HepG2 (cell line): ENCODE measurements around the gene HAGH. TPM values are rescaled to one million over a fixed set of nuclear protein-coding genes. Genes with fewer than 3 reads are reported as not detected.

ENCODE experiments used
- BCL6 ChIP-seq: IDR thresholded peaks from 2 replicates; pipeline ENCODE4 v1.6.1; 2016; ENCODE audit warnings: missing genetic modification reagents, missing compliant biosample characterization
- ELF4 ChIP-seq: sonication (generic); formaldehyde crosslinking; IDR thresholded peaks from 2 replicates; pipeline ENCODE4 v1.5.0; 2020; ENCODE audit warnings: missing genetic modification reagents, mild to moderate bottlenecking, moderate library complexity, borderline replicate concordance
- GABPB1 ChIP-seq: IDR thresholded peaks from 2 replicates; pipeline ENCODE4 v1.6.1; 2016; ENCODE audit warnings: mild to moderate bottlenecking, missing genetic modification reagents, moderate library complexity, missing compliant biosample characterization
- GATAD2A ChIP-seq: IDR thresholded peaks from 2 replicates; pipeline ENCODE4 v1.6.1; 2016
- HMGA1 ChIP-seq: sonication (generic); formaldehyde crosslinking; conservative IDR thresholded peaks from 2 replicates; pipeline ENCODE4 v1.4.0; 2020; ENCODE audit warnings: missing genetic modification reagents
- MED1 ChIP-seq: sonication (generic); formaldehyde crosslinking; IDR thresholded peaks from 2 replicates; pipeline ENCODE4 v1.4.0; 2020; ENCODE audit warnings: missing genetic modification reagents
- MLLT10 ChIP-seq: sonication (generic); formaldehyde crosslinking; IDR thresholded peaks from 2 replicates; pipeline ENCODE4 v1.4.0; 2020; ENCODE audit warnings: missing genetic modification reagents
- NFKB2 ChIP-seq: sonication (generic); formaldehyde crosslinking; IDR thresholded peaks from 2 replicates; pipeline ENCODE4 v1.4.0; 2020; ENCODE audit warnings: missing genetic modification reagents, borderline replicate concordance
- RELA ChIP-seq: sonication (generic); formaldehyde crosslinking; IDR thresholded peaks from 2 replicates; pipeline ENCODE4 v1.4.0; 2020; ENCODE audit warnings: missing genetic modification reagents
- XRCC5 ChIP-seq: fragments of 200-400 bp; formaldehyde crosslinking; optimal IDR thresholded peaks from 2 replicates; pipeline ENCODE3; 2017; ENCODE audit warnings: mild to moderate bottlenecking, low read length
- ZBTB21 ChIP-seq: sonication (generic); formaldehyde crosslinking; IDR thresholded peaks from 2 replicates; pipeline ENCODE4 v1.4.0; 2020; ENCODE audit warnings: missing genetic modification reagents
- ZC3H4 ChIP-seq: sonication (generic); formaldehyde crosslinking; IDR thresholded peaks from 2 replicates; pipeline ENCODE4 v1.4.0; 2020; ENCODE audit warnings: missing genetic modification reagents, borderline replicate concordance
- ZKSCAN5 ChIP-seq: sonication (generic); formaldehyde crosslinking; IDR thresholded peaks from 2 replicates; pipeline ENCODE4 v1.5.1; 2020; ENCODE audit warnings: mild to moderate bottlenecking, missing genetic modification reagents
- ZMAT3 ChIP-seq: sonication (generic); formaldehyde crosslinking; conservative IDR thresholded peaks from 2 replicates; pipeline ENCODE4 v1.7.0; 2021; ENCODE audit warnings: missing genetic modification reagents
- ZNF468 ChIP-seq: sonication (generic); formaldehyde crosslinking; IDR thresholded peaks from 2 replicates; pipeline ENCODE4 v1.8.0; 2022; ENCODE audit warnings: mild to moderate bottlenecking, moderate library complexity, missing genetic modification reagents
- ZNF572 ChIP-seq: sonication (generic); formaldehyde crosslinking; IDR thresholded peaks from 2 replicates; pipeline ENCODE4 v1.5.1; 2020; ENCODE audit warnings: mild to moderate bottlenecking, missing genetic modification reagents
- ZNF644 ChIP-seq: IDR thresholded peaks from 2 replicates; pipeline ENCODE4 v1.6.1; 2016; ENCODE audit warnings: low read depth
- ZSCAN22 ChIP-seq: sonication (generic); formaldehyde crosslinking; IDR thresholded peaks from 2 replicates; pipeline ENCODE4 v1.4.0; 2020; ENCODE audit warnings: mild to moderate bottlenecking, missing genetic modification reagents
- polyA plus RNA-seq, 8 experiments: library from polyadenylated mRNA; depleted of rRNA in 3 of 8; stranded (reverse) in 7 of 8; unstranded in 1 of 8; fragments of >200 nt; fragmentation: Illumina TruSeq in 4 of 8; extraction: Trizol in 4 of 8; gene quantifications; 2 replicates each; pipeline versions ENCODE4 v1.2.1 to v1.2.3, GENCODE V29; 2011 to 2016; ENCODE audit warnings: low read depth in 4 of 8, missing spikeins in 1 of 8, mixed read lengths in 1 of 8; ENCODE audit not compliant: insufficient read depth in 1 of 8
- total RNA-seq, 5 experiments: library from RNA; depleted of rRNA; stranded (reverse); fragments of >200 nt; fragmentation: Illumina TruSeq; extraction: Trizol; gene quantifications; 2 replicates each; pipeline ENCODE4 v1.2.3, GENCODE V29; 2016; ENCODE audit warnings: low read depth in 1 of 5
- TF ChIP-seq, protein P1 (sequence below), 2 experiments: sonication (generic) in 1 of 2; formaldehyde crosslinking in 1 of 2; IDR thresholded peaks; 2 replicates each; pipeline versions ENCODE4 v1.4.0 to v1.6.1; 2018 to 2020; ENCODE audit warnings: missing genetic modification reagents in 2 of 2, borderline replicate concordance in 1 of 2, low read depth in 1 of 2, mild to moderate bottlenecking in 1 of 2, missing biosample characterization in 1 of 2
- TF ChIP-seq, protein P2 (sequence below): sonication (generic); formaldehyde crosslinking; IDR thresholded peaks from 2 replicates; pipeline ENCODE4 v1.8.0; 2022; ENCODE audit warnings: mild to moderate bottlenecking, missing genetic modification reagents, moderate library complexity
- TF ChIP-seq, protein P3 (sequence below): sonication (generic); formaldehyde crosslinking; IDR thresholded peaks from 2 replicates; pipeline ENCODE4 v1.5.1; 2020; ENCODE audit warnings: mild to moderate bottlenecking, moderate library complexity, missing genetic modification reagents
- TF ChIP-seq, protein P4 (sequence below): sonication (generic); formaldehyde crosslinking; IDR thresholded peaks from 2 replicates; pipeline ENCODE4 v1.5.0; 2020; ENCODE audit warnings: mild to moderate bottlenecking, missing genetic modification reagents
- TF ChIP-seq, protein P5 (sequence below): sonication (generic); formaldehyde crosslinking; IDR thresholded peaks from 2 replicates; pipeline ENCODE4 v1.4.0; 2020; ENCODE audit warnings: mild to moderate bottlenecking, missing genetic modification reagents
- TF ChIP-seq, protein P6 (sequence below): IDR thresholded peaks from 2 replicates; pipeline ENCODE4 v1.6.1; 2016; ENCODE audit warnings: missing compliant biosample characterization, missing genetic modification reagents, borderline replicate concordance

HAGH gene
- total and polyA plus RNA-seq, 2 of the 13 experiments (the other 11 are each of a cell fraction or from before 2014, with no cell fraction given), result 70.4 to 95.4 TPM

DNA sequence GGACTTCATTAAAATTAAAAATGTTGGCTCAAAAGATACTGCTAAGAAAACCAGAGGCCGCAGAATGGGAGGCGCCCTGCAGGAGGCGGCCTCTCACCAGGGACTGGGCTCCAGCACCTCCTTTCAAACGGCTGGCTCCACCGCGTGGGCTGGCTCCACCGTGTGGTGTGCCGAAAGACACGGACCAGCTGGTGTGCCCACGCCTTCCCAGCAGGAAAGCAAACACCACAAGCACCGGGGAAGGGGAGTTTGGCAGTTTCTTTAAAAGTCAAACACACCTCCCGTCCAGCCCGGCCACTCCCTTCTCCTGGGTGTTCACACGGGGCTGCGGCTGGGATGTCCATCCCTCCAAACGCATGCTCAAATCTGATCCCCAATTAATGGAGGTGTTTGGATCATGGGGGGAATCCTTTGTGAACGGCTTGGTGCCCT, 13.9 kb downstream of the HAGH start (continued):
- TF ChIP-seq ZMAT3 (CRISPR knock-in tag), result no peak
- TF ChIP-seq ZC3H4 (CRISPR knock-in tag), result no peak
- no peak for TF ChIP-seq ZNF644 (CRISPR knock-in tag)
- no peak for TF ChIP-seq ZNF468 (CRISPR knock-in tag)
- TF ChIP-seq, protein P1, sequence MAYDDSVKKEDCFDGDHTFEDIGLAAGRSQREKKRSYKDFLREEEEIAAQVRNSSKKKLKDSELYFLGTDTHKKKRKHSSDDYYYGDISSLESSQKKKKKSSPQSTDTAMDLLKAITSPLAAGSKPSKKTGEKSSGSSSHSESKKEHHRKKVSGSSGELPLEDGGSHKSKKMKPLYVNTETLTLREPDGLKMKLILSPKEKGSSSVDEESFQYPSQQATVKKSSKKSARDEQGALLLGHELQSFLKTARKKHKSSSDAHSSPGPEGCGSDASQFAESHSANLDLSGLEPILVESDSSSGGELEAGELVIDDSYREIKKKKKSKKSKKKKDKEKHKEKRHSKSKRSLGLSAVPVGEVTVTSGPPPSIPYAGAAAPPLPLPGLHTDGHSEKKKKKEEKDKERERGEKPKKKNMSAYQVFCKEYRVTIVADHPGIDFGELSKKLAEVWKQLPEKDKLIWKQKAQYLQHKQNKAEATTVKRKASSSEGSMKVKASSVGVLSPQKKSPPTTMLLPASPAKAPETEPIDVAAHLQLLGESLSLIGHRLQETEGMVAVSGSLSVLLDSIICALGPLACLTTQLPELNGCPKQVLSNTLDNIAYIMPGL (CRISPR knock-in tag; IDR thresholded peaks at IDR 0.05; ENCODE audit: borderline replicate concordance in 1 of 2, low read depth in 1 of 2), result peak; percentile 81 to 86
- peak; percentile 58; the same call in 1 of the 2 replicates for TF ChIP-seq NFKB2 (CRISPR knock-in tag)
- no peak for TF ChIP-seq RELA (CRISPR knock-in tag)
- peak; percentile 59 for TF ChIP-seq GATAD2A
- TF ChIP-seq, protein P2, sequence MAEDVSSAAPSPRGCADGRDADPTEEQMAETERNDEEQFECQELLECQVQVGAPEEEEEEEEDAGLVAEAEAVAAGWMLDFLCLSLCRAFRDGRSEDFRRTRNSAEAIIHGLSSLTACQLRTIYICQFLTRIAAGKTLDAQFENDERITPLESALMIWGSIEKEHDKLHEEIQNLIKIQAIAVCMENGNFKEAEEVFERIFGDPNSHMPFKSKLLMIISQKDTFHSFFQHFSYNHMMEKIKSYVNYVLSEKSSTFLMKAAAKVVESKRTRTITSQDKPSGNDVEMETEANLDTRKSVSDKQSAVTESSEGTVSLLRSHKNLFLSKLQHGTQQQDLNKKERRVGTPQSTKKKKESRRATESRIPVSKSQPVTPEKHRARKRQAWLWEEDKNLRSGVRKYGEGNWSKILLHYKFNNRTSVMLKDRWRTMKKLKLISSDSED, result no peak
- TF ChIP-seq, protein P3, sequence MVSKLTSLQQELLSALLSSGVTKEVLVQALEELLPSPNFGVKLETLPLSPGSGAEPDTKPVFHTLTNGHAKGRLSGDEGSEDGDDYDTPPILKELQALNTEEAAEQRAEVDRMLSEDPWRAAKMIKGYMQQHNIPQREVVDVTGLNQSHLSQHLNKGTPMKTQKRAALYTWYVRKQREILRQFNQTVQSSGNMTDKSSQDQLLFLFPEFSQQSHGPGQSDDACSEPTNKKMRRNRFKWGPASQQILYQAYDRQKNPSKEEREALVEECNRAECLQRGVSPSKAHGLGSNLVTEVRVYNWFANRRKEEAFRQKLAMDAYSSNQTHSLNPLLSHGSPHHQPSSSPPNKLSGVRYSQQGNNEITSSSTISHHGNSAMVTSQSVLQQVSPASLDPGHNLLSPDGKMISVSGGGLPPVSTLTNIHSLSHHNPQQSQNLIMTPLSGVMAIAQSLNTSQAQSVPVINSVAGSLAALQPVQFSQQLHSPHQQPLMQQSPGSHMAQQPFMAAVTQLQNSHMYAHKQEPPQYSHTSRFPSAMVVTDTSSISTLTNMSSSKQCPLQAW (CRISPR knock-in tag), result 0 out of 2 replicates have a peak, but pooled peaks have one; percentile 44
- no peak for TF ChIP-seq ZKSCAN5 (CRISPR knock-in tag)
- TF ChIP-seq BCL6, result peak; percentile 41; the same call in 1 of the 2 replicates
- no peak for TF ChIP-seq ELF4
- TF ChIP-seq, protein P4, sequence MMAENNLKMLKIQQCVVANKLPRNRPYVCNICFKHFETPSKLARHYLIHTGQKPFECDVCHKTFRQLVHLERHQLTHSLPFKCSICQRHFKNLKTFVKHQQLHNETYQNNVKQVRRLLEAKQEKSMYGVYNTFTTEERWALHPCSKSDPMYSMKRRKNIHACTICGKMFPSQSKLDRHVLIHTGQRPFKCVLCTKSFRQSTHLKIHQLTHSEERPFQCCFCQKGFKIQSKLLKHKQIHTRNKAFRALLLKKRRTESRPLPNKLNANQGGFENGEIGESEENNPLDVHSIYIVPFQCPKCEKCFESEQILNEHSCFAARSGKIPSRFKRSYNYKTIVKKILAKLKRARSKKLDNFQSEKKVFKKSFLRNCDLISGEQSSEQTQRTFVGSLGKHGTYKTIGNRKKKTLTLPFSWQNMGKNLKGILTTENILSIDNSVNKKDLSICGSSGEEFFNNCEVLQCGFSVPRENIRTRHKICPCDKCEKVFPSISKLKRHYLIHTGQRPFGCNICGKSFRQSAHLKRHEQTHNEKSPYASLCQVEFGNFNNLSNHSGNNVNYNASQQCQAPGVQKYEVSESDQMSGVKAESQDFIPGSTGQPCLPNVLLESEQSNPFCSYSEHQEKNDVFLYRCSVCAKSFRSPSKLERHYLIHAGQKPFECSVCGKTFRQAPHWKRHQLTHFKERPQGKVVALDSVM (CRISPR knock-in tag), result no peak
- TF ChIP-seq HMGA1 (CRISPR knock-in tag), result no peak
- TF ChIP-seq, protein P5, sequence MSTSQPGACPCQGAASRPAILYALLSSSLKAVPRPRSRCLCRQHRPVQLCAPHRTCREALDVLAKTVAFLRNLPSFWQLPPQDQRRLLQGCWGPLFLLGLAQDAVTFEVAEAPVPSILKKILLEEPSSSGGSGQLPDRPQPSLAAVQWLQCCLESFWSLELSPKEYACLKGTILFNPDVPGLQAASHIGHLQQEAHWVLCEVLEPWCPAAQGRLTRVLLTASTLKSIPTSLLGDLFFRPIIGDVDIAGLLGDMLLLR (CRISPR knock-in tag), result no peak
- TF ChIP-seq GABPB1 (CRISPR knock-in tag), result peak; percentile 49
- TF ChIP-seq MLLT10 (CRISPR knock-in tag), result no peak
- TF ChIP-seq XRCC5, result peak; percentile 91
- TF ChIP-seq ZBTB21 (CRISPR knock-in tag), result no peak
- no peak for TF ChIP-seq ZSCAN22 (CRISPR knock-in tag)
- TF ChIP-seq, protein P6, sequence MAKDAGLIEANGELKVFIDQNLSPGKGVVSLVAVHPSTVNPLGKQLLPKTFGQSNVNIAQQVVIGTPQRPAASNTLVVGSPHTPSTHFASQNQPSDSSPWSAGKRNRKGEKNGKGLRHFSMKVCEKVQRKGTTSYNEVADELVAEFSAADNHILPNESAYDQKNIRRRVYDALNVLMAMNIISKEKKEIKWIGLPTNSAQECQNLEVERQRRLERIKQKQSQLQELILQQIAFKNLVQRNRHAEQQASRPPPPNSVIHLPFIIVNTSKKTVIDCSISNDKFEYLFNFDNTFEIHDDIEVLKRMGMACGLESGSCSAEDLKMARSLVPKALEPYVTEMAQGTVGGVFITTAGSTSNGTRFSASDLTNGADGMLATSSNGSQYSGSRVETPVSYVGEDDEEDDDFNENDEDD, result peak; percentile 26; the same call in 1 of the 2 replicates
- peak; percentile 41; the same call in 1 of the 2 replicates for TF ChIP-seq MED1
- TF ChIP-seq ZNF572 (CRISPR knock-in tag), result no peak
